ENCODE data around the gene FBH1.
"Not testable (repeated sequence)": the region's sequence is repeated elsewhere in the genome, so short reads cannot be mapped to it uniquely, and the experiment has no call there.

FBH1 gene

DNA sequence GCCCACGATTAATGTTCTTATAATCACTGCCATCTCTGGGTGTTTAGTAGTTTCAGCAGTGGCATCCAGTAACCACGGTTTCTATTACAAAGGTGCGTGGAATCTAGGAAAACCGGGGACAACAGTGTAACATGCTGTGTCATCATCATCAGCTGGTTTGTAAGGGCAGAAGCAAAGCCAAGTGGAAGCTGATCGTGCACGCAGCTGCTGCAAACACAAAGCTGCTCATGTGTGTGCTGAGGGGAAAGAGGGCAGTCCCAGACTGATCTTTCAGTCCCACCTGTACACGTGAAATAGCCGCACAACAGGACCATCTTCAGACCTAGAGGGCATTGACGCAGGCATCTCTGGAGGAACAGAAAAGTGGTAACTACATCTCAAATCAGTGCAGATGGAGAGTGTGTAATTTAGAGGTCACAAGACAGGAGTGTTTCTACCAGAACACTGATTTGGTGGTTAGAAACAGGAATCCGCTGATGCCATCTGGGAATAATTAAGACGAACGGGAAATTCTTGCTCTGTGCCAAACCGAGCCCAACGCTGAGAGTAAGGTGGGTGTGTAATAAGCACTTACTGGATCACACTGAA is 13.8 kb upstream of the FBH1 start:
- DNase-seq = no peak

DNA sequence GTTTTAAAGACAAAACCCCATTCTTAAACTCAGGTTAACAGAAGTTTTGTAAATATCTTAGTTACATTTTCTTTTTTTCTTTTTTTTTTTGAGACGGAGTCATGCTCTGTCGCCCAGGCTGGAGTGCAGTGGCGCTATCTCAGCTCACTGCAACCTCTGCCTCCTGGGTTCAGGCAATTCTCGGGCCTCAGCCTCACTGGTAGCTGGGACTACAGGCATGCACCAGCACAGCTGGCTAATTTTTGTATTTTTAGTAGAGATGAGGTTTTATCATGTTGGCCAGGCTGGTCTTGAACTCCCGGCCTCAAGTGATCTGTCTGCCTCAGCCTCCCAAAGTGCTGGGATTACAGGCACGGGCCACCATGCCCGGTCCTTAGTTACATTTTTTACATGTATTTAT is 13.0 kb upstream of the FBH1 start:
- not testable (repeated sequence) for DNase-seq

DNA sequence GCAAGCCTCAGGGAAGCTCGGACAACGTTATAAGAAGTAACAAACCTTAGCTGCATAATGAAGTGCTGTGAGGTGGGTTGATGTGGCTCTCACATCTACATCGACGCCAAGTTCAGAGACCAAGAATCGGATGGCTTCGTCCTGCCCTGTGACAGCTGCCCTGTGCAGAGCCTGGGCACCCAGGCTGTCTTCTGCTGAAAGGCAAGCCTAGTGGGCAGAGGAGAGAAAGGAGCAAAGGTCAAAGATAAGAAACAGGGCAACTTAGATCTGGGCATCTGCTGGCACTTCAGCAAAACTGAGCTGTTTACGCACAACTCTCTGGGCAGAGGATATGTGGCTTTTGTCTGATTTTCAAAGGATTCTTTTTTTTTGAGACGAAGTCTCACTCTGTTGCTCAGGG is 7.1 kb upstream of the FBH1 start:
- no peak for DNase-seq

DNA sequence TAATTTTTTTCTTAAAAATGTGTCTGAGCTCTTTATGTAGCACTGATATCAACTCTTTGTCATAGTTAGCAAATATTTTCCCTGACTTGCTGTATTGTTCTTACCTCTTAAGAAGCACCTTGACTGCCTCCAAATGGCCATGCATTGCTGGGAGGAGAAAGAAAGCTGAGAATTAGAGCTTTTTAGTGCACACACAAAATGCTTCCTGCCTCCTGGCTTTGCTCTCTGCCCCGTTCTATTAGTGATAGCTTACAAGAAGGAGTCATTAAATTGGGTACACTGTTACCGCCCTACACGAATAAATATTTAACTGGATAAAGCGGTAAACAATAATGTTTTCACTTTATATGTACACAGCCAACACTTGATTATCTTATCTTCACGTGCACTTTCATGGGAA is 4.4 kb upstream of the FBH1 start:
- no peak for DNase-seq

DNA sequence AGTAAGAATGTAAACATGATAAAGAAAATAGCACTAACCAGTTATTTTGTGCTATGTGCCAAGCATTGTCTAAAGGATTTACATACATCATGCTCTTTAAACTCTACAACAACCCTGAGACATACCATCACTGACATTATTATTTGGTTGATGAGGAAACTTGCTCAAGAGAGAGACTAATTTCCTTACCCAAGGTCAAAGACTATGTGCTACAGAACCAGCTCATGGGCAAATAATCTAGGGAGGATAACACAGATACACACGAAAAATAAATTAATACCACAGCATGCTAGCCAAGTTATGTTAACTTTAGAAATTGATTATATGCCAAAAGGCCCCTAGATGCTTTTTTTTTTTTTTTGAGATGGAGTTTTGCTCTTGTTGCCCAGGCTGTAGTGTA is 3.0 kb upstream of the FBH1 start:
- no peak for DNase-seq

DNA sequence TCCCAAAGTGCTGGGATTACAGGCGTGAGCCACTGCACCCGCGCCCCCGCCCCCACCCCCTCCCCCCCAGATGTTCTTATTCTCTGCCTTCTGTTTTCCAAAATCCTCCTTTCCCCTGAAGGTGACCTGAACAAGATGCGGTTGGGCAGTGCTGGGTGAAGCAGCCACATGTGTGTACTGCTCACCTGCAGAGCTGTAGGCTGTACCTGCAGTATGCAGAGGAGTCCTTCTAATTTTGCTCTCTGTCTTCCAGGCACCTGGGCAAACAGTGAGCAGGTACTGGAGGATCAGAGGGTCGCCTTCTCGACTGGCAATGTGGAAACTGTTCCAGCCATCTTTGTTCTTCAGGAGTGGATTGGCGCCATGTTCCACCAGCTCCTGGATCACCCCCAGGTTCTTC is 2.4 kb upstream of the FBH1 start:
- no peak for DNase-seq

DNA sequence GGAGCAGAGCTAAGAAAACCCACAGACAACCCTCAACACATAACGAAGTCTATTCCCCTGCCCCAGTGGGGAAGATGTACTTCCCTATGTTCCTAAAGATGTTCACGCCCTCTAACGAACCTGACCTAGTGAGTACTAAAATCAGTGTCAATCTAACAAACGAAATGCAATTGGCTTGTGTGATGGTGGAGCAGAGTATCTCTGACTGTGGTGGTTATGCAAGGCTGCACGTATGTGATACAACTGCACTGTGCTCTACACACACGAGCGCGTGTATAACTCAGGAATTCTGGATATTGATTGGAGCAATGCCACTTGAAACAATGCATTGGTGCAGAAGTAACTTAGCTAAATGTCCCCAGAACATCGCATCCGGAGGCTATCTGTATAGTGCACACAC is 1.7 kb upstream of the FBH1 start:
- no peak for DNase-seq

DNA sequence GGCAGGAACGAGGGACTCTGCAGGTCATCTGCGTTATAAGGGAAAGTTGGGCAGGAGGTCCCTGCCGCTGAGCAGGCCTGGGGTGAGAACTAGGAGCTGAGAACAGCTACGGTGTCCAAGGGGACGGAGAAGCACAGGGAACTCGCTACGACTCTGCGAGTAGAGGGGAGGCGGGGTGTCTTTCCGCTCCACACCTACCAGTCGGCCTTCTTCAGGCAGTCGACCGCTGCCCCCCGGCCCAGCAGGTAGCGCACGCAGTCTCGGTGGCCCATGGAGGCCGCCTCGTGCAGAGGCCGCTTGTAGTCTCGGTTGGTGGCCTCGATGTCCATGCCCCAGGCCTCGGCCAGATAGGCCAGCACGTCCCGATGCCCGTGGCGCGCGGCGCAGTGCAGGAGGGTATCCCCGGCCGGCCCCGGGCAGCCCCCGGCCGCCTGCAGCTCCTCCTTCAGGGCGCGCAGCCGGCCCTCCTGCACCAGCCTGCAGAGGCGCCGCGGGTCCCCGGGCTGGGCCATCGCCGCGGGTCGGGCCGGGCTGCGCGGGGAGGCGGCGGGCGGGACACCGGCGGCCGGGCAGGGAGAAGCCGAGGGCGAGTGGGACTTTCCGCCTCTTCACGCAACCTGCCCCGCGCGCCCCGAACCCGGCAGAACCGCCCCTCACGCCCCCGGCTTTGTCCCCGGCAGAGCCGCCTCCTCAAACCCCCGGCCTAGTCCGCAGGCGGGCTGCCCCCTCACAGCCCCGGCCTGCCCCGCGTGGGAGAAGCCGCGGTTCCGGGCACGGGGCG is 1.0 kb upstream of the FBH1 start:
- peak; percentile 47 for DNase-seq

DNA sequence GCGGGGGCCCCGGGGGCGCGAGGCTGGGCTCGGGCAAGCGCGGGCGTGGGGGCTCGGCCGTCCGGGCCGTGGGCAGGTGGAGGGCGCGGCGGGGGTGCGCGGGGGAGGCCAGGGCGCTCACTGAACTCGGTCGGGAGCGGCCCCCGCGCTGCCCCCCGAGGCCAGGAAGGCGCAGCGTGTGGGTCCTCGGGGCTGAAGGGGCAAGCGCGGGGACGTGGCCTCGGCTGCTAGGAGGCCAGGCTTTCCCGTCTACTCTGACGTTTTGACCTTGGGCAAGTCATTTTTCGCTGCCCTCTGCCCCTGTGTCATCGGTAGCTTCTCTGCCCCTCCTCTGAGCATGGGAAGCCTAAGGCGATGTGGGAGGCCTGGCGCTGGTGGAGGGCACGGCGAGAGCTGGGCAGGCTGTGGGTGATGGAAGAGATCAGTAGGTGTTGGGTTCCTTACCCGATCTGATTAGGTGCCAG is 441 bp downstream of the FBH1 start:
- no peak for DNase-seq

DNA sequence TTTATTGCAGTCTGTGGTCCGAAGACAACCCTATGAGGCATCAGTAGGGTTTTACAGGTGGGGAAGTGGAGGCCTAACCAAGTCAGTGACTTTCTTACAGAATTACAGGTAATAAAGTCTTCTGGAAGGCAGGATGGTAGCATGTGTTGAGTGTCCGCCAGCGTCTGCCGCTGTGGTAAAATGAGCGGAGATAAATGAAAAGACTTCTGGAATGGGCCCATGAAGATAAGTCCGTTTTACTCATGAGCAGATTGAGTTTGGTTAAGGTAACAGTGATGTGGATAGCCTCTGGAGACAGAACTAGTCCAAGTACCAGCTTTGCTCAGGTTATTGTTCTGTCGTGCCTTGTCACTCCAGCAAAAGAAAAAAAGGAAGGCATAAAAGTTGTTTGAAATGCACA is 966 bp downstream of the FBH1 start:
- no peak for DNase-seq

DNA sequence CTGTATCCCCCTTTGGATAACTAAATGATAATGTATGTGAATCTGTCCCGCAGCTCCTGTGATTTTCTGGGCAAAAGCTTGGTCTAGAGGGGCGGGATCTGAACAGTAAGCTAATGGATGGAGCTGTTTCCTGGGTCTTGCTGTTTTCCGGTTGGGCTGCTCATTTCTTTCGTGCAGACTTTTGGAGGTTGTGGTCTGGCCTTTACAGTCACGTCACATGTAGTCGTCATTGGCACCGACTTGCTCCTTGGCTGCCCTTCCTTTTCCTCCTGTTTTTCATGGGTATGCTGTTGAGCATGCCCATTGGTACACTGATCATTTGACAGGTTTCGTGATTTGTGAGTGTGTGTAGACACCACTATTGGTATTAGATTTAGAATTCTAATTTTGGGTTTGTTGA is 2.0 kb downstream of the FBH1 start:
- no peak for DNase-seq

DNA sequence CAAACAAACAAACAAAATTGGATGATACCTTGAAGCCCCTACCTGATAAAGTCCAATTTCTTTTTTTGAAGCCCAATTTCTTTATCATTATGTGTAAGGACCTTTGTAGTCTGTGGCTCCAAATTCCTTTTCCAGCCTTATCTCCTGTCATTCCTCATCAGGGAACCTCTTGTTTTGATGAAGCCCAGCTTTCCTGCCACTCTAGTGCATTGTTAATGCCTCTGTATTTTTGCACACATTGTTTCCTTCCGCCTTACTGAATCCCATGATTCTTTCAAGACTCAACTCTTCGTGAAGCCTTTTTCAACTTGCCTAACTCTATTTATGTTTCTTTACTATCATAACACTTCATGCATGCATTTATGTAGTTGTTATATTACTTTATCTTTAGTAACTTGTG is 3.3 kb downstream of the FBH1 start:
- no peak for DNase-seq

DNA sequence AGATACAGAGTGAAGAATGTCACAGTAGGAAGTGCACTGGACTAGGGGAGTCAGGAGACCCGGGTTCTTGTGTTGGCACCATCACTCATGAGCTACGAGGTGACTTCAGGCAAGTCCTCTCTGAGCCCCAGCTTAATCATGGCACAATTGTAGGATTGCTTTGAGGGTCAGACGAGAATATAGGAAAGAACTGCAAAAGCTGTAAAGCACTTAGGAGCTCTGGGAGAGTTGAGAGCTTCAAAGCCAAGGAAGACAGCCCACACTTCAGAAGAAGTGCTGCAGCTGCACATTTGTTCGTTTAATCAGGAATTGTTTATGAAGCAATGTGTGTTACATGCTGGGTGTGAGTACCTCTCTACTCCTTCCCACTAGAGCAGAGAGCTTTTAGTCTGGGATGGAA is 4.4 kb downstream of the FBH1 start:
- DNase-seq = no peak

DNA sequence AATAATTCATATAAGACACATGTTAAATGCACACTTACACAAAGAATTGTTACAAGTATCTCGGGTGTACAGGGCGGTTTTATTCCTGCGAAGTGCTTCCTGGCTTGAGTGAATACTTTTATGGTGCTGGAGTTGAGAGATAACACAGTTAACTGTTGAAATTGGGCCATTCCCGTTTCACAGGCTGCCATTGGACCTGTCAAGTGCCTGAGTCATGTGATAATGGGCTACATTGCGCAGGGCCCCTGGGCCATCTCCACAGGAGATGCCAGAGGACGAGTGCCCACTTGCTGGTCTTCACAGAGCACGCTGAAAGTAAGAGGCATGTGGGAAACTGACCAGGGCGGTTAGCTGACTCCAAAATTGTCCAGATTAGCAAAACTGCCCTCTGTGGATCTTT is 4.8 kb downstream of the FBH1 start:
- DNase-seq = no peak

DNA sequence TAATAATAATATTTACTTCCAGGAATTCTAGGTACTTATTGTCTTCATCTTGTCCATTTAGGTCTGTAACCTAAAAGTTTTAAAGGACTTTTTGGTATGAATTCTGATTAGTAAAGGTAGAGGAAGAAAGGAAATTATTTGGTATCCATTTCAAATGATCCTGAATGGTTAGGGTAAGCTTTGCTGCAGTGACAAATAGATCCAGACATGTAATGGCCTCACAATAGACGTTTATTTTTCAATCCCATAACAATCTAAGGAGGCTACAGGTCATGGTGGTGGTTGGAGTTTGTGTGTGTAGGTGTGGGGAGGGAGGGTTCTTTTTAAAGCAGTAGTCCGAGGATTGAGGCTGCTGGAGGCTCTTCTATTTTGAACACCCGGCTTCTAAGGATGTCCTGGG is 5.3 kb downstream of the FBH1 start:
- no peak for DNase-seq

DNA sequence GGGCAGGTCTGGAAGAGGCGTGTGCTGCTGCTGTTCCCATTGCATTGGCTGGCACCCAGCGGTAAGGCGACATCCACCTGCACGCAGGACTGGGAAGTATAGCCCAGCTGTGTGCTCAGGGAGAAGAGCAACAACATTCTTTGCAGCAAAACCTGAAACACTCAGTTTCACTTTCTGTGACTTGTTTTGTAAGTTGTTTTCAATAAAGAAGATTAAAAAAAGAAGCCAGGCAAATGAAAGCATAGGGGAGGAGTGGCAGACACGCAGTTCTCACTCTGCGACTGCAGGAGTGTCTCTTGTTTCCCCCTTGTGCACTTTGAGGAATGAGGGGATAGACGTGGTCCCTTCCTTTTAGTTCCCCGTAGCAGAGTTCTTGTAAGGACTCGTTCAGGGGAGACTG is 5.8 kb downstream of the FBH1 start:
- no peak for DNase-seq

DNA sequence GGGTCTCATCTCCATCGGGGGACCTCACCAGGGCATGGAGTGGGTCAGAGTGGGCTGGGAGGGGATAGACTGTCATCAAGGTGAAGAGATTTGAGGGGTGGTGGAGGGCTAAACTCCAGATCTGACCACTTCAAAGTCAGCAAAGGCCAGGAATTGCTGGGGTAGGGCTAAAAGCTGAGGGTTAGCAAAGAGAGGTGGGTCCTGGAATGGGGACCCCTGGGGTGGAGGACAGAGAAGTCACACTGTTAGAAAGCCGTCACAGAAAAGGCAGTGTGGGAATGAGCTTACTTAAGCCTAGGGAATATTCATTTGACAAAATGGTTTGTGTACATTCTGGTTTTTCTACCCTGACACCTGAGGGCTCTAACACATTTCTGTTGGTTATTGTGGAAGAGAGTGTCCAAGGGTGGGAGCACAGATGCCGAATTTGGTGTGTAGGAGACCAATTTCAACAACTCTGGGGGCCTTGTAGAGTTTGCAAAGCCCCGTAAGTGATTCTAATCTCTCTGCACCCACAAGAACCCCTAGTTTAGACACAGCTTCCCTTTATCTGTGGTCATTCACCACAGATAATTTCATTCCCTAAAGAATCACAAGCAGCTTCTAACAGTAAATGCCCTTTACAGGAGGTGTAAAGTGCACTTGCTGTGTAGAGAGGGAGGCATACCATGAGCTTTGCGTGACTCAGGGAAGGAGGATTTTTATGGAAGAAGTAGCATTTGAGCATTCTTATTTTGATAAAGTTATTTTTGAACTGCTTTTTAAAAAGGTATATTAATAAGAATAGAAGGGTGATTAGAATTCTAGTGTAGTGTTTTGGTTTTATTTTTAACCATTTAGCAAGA is 6.4 kb downstream of the FBH1 start:
- no peak for DNase-seq

DNA sequence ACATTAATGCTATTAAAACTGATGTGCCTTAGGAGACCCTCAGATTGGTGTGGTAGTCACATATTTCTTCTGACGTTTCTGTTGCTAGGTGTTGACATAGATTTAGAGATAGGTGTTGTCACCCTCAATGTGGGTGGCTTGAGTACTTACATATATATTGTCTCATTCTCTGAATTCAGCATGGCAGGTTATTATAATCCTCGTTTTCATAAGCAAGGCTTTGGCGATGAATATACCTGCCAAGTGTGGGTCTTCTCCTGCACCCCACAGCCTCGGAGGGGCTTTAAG is 7.0 kb downstream of the FBH1 start:
- no peak for DNase-seq

DNA sequence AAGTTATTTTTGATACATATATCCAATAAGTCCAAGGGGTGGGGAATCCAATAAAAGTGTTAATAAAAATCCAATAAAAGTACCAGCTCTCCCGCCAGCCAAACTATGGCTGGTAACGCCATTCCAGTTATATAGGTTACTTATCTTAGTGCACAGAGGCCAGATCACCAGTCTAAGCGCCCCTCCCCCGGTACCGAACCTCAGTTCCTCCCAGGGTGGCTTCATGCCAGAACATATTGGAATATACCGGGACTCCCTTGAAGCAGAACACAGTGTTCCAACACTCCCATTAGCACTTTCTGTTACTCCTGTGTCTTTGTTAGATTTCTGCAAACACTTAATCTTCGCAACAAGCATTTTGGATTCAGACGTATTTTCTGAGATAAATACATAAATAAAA is 7.5 kb downstream of the FBH1 start:
- DNase-seq = no peak

DNA sequence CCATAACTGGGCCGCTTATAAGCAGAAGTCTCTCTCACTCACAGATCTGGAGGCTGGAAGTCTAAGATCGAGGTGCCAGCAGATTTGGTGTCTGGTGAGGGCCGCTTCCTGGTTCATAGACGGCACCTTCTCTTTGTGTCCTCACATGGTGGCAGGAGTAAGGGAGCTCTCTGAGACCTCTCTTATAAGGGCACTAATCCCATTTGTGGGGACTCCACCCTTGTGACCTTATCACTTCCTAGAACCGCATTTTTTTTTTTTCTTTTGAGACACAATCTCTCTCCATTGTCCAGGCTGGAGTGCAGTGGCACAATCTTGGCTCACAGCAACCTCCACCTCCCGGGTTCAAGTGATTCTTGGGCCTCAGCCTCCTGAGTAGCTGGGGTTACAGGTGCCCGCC is 8.1 kb downstream of the FBH1 start:
- no peak for DNase-seq

DNA sequence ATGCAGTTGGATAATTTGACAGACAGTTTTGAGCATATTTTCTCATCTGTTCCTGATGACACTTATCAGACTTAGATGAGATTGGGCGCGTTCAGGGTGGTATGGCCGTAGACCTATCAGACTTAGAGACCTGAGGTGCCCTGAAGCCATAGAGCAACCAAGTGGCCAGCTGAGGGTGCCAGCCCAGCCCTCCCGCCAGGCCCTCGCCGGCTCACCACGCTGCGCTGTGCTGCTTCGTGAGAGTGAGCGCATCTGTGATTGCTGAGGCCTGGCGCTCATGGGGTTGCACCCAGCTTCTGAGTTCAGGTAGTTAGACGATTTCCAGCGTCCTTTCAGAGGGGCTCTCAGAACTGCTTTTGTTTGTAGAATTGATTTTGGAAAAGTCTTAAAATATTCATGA is 10.2 kb downstream of the FBH1 start:
- no peak for DNase-seq

DNA sequence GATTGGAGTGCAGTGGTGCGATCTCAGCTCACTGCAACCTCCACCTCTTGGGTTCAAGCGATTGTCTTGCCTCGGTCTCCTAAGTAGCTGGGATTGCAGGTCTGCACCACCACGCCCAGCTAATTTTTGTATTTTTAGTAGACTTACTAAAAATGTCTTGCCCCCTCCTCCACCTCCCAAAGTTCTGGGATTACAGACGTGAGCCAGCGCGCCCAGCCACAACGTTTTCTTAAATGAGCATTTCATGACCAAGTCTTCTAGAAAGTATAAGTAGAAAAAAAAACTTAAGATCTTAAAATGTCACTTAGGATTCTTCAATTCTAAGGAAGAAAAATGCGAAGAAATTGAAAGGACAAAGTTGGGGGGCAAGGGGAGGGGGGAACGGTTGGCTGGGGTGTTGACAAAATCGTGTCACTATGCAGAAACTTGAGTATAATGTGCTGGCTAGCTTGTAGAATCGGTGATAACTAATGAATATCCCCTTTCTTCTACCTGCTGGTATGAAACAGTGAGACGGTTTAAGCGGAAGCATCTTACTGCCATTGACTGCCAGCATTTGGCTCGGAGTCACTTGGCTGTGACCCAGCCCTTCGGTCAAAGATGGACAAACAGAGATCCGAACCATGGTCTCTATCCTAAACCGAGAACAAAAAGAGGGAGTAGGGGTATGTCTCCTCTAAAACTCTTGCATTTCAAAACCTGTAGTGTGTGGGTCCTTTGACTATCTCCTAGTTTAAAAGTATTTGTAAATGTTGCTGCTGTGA is 12.7 kb downstream of the FBH1 start:
- no peak for DNase-seq

DNA sequence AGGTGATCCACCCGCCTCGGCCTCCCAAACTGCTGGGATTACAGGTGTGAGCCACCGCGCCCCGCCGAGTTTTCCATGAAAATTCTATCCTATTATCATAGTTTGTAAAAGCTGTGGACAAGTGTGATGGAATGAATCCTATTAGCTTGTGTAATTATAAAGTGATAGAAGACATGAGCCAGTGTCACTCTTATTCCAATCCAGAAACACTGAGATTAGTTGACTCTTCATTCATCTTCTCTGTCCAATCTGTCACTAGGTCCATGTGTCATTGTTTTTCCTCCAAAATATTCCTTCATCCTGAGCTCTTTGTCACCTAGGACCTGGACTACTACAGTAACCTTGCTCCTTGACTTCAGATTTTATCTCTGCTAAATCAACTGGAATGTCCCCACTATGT is 13.5 kb downstream of the FBH1 start:
- no peak for DNase-seq

DNA sequence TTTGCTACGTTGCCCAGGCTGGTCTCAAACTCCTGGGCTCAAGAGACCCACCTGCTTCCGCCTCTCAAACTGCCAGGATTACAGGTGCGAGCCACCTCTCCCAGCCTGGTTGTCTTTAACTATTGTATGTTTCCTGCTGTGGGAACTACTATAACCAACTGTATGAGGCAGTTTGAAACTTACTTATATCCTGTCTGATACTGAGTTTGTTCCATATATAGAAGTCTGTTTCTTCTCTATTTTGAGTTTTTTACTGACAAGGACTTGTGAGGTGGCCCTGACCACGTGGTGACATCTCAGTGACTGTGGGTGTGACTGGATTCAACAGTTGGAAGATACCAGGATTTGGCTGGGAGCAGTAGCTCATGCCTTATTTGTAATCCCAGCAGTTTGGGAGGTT is 14.2 kb downstream of the FBH1 start:
- DNase-seq = no peak

All from stimulated activated CD4-positive, alpha-beta T cell treated with anti-CD3 and anti-CD28 coated beads, Interleukin-4, amount 100 ng/mL, for 1 hour (primary cell).